Measurements from ENCODE around the gene ZNF385A. TPM values are rescaled to one million over a fixed set of nuclear protein-coding genes. Genes with fewer than 3 reads are reported as not detected.

ZNF385A gene
- total RNA-seq, 1 donor from 2014 or later: 24.4 TPM

- H3K4me3 Mint-ChIP-seq (ENCODE audit: unreplicated experiment): no peak overlapping the region
- H3K9me3 Mint-ChIP-seq (ENCODE audit: unreplicated experiment): peaks cover 2% of the 10 kb centered on the region
- Histone ChIP-seq H3K36me3 (ENCODE audit: insufficient read depth, low read length) (no peaks in the 10 kb centered on the region), H3K4me2 (ENCODE audit: low read length) (no peak overlapping the region), H3K4me3 (ENCODE audit: insufficient read depth, low read depth, low read length) (no peak overlapping the region), H3K27me3 (ENCODE audit: insufficient read depth, low read length) (no peaks in the 10 kb centered on the region), H3K27ac (ENCODE audit: low read depth, low read length) (no peak overlapping the region), H3K79me2 (ENCODE audit: insufficient read depth, low read length) (peaks cover 2% of the 10 kb centered on the region), H3K9me3 (ENCODE audit: insufficient read depth, low read depth, low read length) (no peaks in the 10 kb centered on the region), H2AFZ (ENCODE audit: low read depth, low read length) (no peak overlapping the region), H3K9ac (ENCODE audit: low read length) (no peak overlapping the region), H4K20me1 (ENCODE audit: insufficient read depth, low read length) (no peaks in the 10 kb centered on the region), H3K4me1 (ENCODE audit: insufficient read depth, low read length) (peaks cover 50% of the 10 kb centered on the region)
- no peak for DNase-seq (ENCODE audit: low read depth)
- peaks cover 14% of the 10 kb centered on the region for H3K27me3 Mint-ChIP-seq (ENCODE audit: low read depth, unreplicated experiment)
- H3K27ac Mint-ChIP-seq (ENCODE audit: unreplicated experiment): no peak overlapping the region
- TF ChIP-seq CTCF (IDR thresholded peaks at IDR 0.05; ENCODE audit: insufficient read depth, low read depth, low read length) (no peak), EZH2 (IDR thresholded peaks at IDR 0.05; ENCODE audit: insufficient read depth, low read length) (no peak)
- FAIRE-seq: no peak
- peaks cover 29% of the 10 kb centered on the region for H3K4me1 Mint-ChIP-seq (ENCODE audit: low read depth, unreplicated experiment)
- peaks cover 2% of the 10 kb centered on the region for H3K36me3 Mint-ChIP-seq (ENCODE audit: low read depth, unreplicated experiment)
These were observed 39.7 kb upstream of the ZNF385A start for GRCh38 chr12:54424224-54424623.

GRCh38 chr12:54423816-54424150, 39.2 kb upstream of the ZNF385A start:
- Mint-ChIP-seq H3K36me3 (ENCODE audit: low read depth, unreplicated experiment) (peaks cover 2% of the 10 kb centered on the region), H3K9me3 (ENCODE audit: unreplicated experiment) (no peaks in the 10 kb centered on the region), H3K4me1 (ENCODE audit: low read depth, unreplicated experiment) (peaks cover 27% of the 10 kb centered on the region), H3K27me3 (ENCODE audit: low read depth, unreplicated experiment) (peaks cover 14% of the 10 kb centered on the region), H3K27ac (ENCODE audit: unreplicated experiment) (no peak overlapping the region), H3K4me3 (ENCODE audit: unreplicated experiment) (no peak overlapping the region)
- Histone ChIP-seq H3K4me2 (ENCODE audit: low read length) (no peak overlapping the region), H3K4me3 (ENCODE audit: insufficient read depth, low read depth, low read length) (no peak overlapping the region), H3K36me3 (ENCODE audit: insufficient read depth, low read length) (no peaks in the 10 kb centered on the region), H3K9ac (ENCODE audit: low read length) (no peak overlapping the region), H3K27me3 (ENCODE audit: insufficient read depth, low read length) (no peaks in the 10 kb centered on the region), H3K79me2 (ENCODE audit: insufficient read depth, low read length) (peaks cover 6% of the 10 kb centered on the region), H3K27ac (ENCODE audit: low read depth, low read length) (no peak overlapping the region), H3K4me1 (ENCODE audit: insufficient read depth, low read length) (peaks cover 46% of the 10 kb centered on the region), H2AFZ (ENCODE audit: low read depth, low read length) (no peak overlapping the region), H3K9me3 (ENCODE audit: insufficient read depth, low read depth, low read length) (no peaks in the 10 kb centered on the region), H4K20me1 (ENCODE audit: insufficient read depth, low read length) (no peaks in the 10 kb centered on the region)
- DNase-seq (ENCODE audit: low read depth) (no peak), FAIRE-seq (no peak)
- TF ChIP-seq EZH2 (IDR thresholded peaks at IDR 0.05; ENCODE audit: insufficient read depth, low read length) (no peak), CTCF (IDR thresholded peaks at IDR 0.05; ENCODE audit: insufficient read depth, low read depth, low read length) (no peak)

- H3K9me3 ChIP-seq (ENCODE audit: insufficient read depth, low read depth, low read length): no peaks in the 10 kb centered on the region
- H3K4me3 ChIP-seq (ENCODE audit: insufficient read depth, low read depth, low read length): no peak overlapping the region
- H3K27ac ChIP-seq (ENCODE audit: low read depth, low read length): no peak overlapping the region
- peaks cover 14% of the 10 kb centered on the region for H3K27me3 Mint-ChIP-seq (ENCODE audit: low read depth, unreplicated experiment)
- H3K36me3 Mint-ChIP-seq (ENCODE audit: low read depth, unreplicated experiment): peaks cover 2% of the 10 kb centered on the region
- no peaks in the 10 kb centered on the region for H3K27me3 ChIP-seq (ENCODE audit: insufficient read depth, low read length)
- peaks cover 22% of the 10 kb centered on the region for H3K4me1 Mint-ChIP-seq (ENCODE audit: low read depth, unreplicated experiment)
- no peak overlapping the region for H2AFZ ChIP-seq (ENCODE audit: low read depth, low read length)
- peak overlapping the region; percentile 48 for H3K27ac Mint-ChIP-seq (ENCODE audit: unreplicated experiment)
- no peaks in the 10 kb centered on the region for H3K9me3 Mint-ChIP-seq (ENCODE audit: unreplicated experiment)
- H3K4me2 ChIP-seq (ENCODE audit: low read length): no peak overlapping the region
- no peak for FAIRE-seq
- H3K4me1 ChIP-seq (ENCODE audit: insufficient read depth, low read length): peaks cover 37% of the 10 kb centered on the region
- H3K79me2 ChIP-seq (ENCODE audit: insufficient read depth, low read length): peaks cover 25% of the 10 kb centered on the region
- TF ChIP-seq CTCF (IDR thresholded peaks at IDR 0.05; ENCODE audit: insufficient read depth, low read depth, low read length): no peak
- TF ChIP-seq EZH2 (IDR thresholded peaks at IDR 0.05; ENCODE audit: insufficient read depth, low read length): no peak
- H3K9ac ChIP-seq (ENCODE audit: low read length): no peak overlapping the region
- no peaks in the 10 kb centered on the region for H3K36me3 ChIP-seq (ENCODE audit: insufficient read depth, low read length)
- peaks cover 8% of the 10 kb centered on the region for H4K20me1 ChIP-seq (ENCODE audit: insufficient read depth, low read length)
- no peak for DNase-seq (ENCODE audit: low read depth)
- H3K4me3 Mint-ChIP-seq (ENCODE audit: unreplicated experiment): no peak overlapping the region
These were observed 37.3 kb upstream of the ZNF385A start for GRCh38 chr12:54421879-54422250.
